HL-60 (cell line): ENCODE data around the gene NEDD4L.

Source experiments
- DNase-seq, 2 experiments: peaks; one replicate each; pipeline ENCODE4 v3.0.0-alpha.2; 2010 to 2020; ENCODE audit warnings: low read depth in 1 of 2, low spot score in 1 of 2
- H3K27ac ChIP-seq: fragments of 250-450 bp; sonication (Bioruptor Pico); replicated peaks from 2 replicates; pipeline ENCODE4 v1.5.1; 2020; ENCODE audit warnings: mild to moderate bottlenecking, moderate library complexity
- H3K27me3 ChIP-seq: fragments of 250-450 bp; sonication (Bioruptor Pico); 2 replicates; pipeline ENCODE4 v1.5.1; 2021; ENCODE audit warnings: mild to moderate bottlenecking, moderate library complexity; ENCODE audit not compliant: insufficient read depth, poor library complexity, severe bottlenecking
- H3K4me3 ChIP-seq: replicated peaks from 2 replicates; pipeline ENCODE4 v1.5.1; 2011; ENCODE audit warnings: mild to moderate bottlenecking, control low read depth, low read length; ENCODE audit not compliant: insufficient read depth
- GABPA ChIP-seq: IDR thresholded peaks from 2 replicates; pipeline ENCODE4 v1.6.1; 2012; ENCODE audit warnings: low read depth
- POLR2AphosphoS5 ChIP-seq: IDR thresholded peaks from 2 replicates; pipeline ENCODE4 v1.6.1; 2012; ENCODE audit warnings: low read depth
- SPI1 ChIP-seq: IDR thresholded peaks from 2 replicates; pipeline ENCODE4 v1.6.1; 2012; ENCODE audit warnings: low read depth, mild to moderate bottlenecking, borderline replicate concordance
- TF ChIP-seq, protein P1 (sequence below): IDR thresholded peaks from one replicate; pipeline ENCODE4 v1.5.1; 2011; ENCODE audit warnings: low read length, control low read depth, inconsistent platforms; ENCODE audit not compliant: insufficient read depth
- TF ChIP-seq, protein P2 (sequence below): IDR thresholded peaks from 2 replicates; pipeline ENCODE4 v1.6.1; 2012; ENCODE audit warnings: low read depth; ENCODE audit not compliant: insufficient replicate concordance

NEDD4L gene

DNA sequence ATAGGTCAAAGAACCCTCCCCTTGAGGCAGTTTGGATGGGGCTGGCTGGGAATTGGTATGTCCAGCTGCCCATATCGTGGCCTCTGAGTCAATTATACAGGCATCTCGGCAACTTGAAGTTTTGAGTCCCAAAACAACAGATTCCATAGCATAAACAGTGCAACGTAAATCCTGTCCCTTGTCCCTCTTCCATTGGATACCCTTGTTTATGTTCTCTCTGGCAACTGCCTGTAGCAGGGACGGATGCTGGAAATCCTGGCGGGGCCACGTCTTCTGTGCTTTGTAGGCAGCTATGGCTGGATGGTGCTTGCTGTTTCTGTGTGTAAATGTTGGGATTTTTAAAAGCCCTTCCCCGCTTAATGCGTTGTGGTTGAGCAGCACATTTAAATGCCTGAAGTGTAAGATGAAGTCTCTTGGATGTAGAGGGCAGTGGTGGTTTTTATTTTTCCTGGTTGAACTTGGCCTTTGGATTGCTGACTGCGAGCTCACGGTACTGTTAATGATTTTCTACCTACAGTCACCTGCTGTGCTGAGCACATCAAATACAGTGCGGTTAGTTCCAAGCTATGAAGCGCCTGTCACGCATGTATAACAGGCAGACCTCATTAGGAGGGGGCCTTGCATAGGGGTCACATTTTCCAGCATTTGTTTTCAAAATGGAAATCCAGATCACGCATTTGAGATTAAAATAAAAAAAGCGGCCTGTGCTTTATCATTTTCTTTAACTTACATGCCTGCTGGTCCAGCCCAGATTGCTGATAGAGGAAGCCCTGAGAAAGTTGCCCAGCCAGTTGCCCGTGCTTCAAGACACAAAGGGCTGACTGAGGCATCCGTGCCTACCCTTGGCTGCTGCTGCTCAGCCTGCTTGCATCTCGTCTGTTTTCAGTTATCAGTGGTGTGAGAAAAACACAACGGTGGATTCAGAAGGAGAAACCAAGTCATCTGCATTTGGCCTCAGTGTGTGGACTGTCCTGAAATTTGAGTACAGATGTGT is 84.7 kb downstream of the NEDD4L start:
- no peak overlapping the region for H3K27ac ChIP-seq
- H3K4me3 ChIP-seq: no peak overlapping the region
- TF ChIP-seq SPI1 (no peak), GABPA (no peak), POLR2AphosphoS5 (no peak)
- TF ChIP-seq, protein P1, sequence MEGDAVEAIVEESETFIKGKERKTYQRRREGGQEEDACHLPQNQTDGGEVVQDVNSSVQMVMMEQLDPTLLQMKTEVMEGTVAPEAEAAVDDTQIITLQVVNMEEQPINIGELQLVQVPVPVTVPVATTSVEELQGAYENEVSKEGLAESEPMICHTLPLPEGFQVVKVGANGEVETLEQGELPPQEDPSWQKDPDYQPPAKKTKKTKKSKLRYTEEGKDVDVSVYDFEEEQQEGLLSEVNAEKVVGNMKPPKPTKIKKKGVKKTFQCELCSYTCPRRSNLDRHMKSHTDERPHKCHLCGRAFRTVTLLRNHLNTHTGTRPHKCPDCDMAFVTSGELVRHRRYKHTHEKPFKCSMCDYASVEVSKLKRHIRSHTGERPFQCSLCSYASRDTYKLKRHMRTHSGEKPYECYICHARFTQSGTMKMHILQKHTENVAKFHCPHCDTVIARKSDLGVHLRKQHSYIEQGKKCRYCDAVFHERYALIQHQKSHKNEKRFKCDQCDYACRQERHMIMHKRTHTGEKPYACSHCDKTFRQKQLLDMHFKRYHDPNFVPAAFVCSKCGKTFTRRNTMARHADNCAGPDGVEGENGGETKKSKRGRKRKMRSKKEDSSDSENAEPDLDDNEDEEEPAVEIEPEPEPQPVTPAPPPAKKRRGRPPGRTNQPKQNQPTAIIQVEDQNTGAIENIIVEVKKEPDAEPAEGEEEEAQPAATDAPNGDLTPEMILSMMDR: no peak
- TF ChIP-seq, protein P2, sequence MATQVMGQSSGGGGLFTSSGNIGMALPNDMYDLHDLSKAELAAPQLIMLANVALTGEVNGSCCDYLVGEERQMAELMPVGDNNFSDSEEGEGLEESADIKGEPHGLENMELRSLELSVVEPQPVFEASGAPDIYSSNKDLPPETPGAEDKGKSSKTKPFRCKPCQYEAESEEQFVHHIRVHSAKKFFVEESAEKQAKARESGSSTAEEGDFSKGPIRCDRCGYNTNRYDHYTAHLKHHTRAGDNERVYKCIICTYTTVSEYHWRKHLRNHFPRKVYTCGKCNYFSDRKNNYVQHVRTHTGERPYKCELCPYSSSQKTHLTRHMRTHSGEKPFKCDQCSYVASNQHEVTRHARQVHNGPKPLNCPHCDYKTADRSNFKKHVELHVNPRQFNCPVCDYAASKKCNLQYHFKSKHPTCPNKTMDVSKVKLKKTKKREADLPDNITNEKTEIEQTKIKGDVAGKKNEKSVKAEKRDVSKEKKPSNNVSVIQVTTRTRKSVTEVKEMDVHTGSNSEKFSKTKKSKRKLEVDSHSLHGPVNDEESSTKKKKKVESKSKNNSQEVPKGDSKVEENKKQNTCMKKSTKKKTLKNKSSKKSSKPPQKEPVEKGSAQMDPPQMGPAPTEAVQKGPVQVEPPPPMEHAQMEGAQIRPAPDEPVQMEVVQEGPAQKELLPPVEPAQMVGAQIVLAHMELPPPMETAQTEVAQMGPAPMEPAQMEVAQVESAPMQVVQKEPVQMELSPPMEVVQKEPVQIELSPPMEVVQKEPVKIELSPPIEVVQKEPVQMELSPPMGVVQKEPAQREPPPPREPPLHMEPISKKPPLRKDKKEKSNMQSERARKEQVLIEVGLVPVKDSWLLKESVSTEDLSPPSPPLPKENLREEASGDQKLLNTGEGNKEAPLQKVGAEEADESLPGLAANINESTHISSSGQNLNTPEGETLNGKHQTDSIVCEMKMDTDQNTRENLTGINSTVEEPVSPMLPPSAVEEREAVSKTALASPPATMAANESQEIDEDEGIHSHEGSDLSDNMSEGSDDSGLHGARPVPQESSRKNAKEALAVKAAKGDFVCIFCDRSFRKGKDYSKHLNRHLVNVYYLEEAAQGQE: no peak
- no peaks in the 10 kb centered on the region for H3K27me3 ChIP-seq
- DNase-seq: no peak

DNA sequence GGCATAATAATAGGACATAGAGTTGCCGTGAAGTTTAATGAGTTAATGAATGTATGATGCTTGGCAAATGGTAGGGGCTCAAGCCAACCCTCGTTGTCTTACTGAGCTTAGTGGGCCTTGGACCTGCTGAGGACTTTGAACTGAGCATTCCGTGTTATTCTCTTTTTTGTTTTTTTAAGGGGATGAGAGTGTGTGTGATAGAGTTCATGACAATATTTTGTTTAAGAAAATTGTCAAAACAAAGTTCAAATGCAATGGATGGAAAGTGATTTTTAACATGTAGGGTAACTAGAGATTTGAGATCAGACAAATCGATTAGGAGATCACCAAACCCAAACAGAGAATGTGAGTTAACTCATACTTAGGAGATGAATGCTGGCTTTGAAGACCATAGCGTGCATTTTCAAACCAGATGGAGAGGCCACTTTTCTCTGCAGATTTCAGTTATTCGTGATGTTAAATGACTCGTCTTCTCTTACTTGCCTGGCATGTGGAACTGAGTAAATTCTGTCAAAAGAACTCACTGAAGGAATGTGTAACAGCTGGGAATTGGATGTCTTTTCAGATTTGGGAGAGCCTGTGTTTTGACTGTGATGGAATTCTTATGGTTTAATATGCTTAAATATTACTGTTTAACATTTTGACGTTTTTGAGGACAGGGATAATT is 88.7 kb downstream of the NEDD4L start:
- no peak overlapping the region for H3K4me3 ChIP-seq
- H3K27ac ChIP-seq: no peak overlapping the region
- H3K27me3 ChIP-seq: no peaks in the 10 kb centered on the region
- TF ChIP-seq POLR2AphosphoS5 (no peak), GABPA (no peak), SPI1 (no peak)
- TF ChIP-seq, protein P2: no peak
- TF ChIP-seq, protein P1: no peak
- DNase-seq: no peak

DNA sequence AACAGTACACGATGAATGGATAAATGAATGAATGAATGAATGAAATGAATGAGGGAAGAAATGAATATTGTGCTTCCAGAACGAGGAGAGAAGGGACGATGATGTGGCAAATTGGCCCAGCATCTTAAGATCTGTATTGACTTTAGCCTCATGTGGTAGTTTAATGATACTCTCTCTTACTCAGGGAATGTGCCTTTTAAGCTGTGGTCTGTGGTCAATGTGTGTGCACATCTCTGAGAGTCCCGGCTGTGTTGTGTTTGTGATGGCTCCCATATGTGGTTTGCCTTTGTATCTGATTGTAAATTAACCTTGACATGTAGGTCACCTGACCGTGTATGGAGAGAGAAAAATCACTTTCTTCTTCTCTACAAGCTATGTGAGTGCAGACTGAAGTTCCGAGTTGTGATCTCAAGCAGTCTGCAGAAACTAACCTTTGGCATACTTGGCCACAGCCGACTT is 91.2 kb downstream of the NEDD4L start:
- no peak for DNase-seq
- no peak overlapping the region for H3K27ac ChIP-seq
- TF ChIP-seq, protein P1: no peak
- TF ChIP-seq, protein P2: no peak
- no peak for TF ChIP-seq SPI1
- no peak overlapping the region for H3K4me3 ChIP-seq
- no peaks in the 10 kb centered on the region for H3K27me3 ChIP-seq
